Stimulated activated CD8-positive, alpha-beta memory T cell treated with anti-CD3 and anti-CD28 coated beads, Interleukin-7, amount 100 ng/mL, for 1 hour (primary cell): ENCODE results near the gene RNF150.
"Not testable (repeated sequence)": the region's sequence is repeated elsewhere in the genome, so short reads cannot be mapped to it uniquely, and the experiment has no call there.

ENCODE experiments used
- DNase-seq, 2 donors: peaks; one replicate each; pipeline ENCODE4 v3.0.0-alpha.2; 2020; ENCODE audit warnings: low read depth in 2 of 2

Gene RNF150

GRCh38 chr4:140820520-140820919, 312.7 kb downstream of the RNF150 start:
- DNase-seq = not testable (repeated sequence)

GRCh38 chr4:140819610-140820009, 313.7 kb downstream of the RNF150 start:
- DNase-seq = no peak

DNA sequence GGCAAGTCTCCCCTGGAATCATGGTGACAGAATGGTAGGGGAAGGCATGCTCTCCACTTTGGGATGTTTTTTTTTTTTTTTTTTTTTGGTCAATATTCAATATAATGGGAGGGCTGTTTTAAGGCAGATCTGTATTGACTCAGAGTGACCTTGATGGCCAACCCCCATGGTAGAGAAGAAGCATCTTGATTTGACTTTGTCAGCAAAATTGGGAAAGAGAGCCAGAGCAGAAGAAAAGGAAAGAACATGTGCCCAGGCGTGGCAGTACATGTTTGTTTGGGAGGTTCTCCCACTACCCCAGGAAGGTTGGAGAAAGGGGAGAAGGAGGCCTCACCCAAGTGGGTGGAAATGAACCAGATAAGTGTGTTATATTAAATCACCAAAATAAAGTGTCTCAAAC, 314.8 kb downstream of the RNF150 start:
- no peak for DNase-seq

DNA sequence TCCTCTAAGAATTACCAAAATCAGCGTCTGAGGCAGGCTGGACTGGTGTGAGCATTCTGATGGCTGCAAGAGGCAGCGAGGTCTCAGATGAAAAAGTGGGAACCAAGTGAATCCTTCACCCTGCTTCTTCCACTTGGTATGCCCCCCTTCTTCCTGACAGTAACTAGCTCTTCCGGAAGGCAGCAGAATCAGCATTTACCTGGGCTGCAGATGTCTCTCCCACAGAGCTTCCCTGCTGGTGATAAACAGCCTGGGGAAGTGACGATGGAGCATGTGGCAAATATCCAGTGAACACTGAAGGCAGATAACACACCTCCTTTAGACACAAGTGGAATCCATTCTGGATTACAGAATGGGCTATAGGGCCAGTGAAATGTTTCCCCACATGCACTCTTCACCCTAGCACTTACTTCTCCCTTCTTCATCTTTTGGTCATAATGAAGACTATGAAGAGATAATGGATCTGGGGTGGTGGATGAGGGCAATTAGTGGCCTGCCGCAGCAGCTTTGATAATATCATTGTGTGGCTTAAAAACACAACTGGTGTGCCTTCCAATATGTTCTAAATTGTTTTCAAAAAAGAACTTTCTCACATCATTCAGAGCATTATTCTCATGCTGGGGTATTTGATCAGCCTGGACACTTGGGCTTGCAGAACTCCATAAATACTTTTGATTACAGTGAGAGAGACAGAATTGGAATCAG, 316.3 kb downstream of the RNF150 start:
- no peak for DNase-seq

DNA sequence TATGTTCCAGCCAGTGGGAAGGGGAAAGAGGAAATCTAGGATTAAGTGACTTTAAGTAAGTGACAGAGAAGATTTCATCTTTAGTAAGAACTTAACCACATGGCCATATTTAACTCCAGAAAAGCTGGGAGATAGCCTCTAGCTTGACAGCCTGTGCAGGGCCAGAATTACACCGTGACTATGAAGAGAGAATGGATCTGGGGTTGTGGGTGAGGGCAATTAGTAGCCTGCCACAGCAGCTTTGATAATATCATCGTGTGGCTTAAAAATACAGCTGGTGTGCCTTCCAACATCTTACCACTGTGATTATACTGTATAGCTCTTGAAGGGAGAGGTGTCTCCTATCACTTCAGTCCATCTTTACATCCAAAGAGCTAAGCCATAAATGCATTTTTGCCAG, 319.5 kb downstream of the RNF150 start:
- no peak for DNase-seq

DNA sequence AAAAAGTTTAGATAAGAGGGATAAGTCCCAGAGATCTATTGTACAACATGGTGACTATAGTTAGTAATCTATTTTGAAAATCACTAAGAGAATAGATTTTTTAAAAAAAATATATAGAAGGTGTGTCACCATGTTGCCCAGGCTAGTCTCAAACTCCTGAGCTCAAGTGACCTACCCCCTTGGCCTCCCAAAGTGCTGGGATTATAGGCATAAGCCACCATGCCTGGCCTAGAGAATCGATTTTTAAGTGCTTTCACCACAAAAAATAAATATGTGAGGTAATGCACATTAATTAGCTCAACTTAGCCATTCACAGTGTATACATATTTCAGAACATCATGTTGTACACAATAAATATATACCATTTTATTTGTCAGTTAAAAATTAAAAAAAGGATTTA, 320.4 kb downstream of the RNF150 start:
- DNase-seq = no peak

- DNase-seq = no peak
Measured at GRCh38 chr4:140811429-140811828, 321.8 kb downstream of the RNF150 start.

GRCh38 chr4:140810591-140811169, 322.6 kb downstream of the RNF150 start:
- DNase-seq = not testable (repeated sequence)
